GM19328 (cell line): ENCODE measurements around the gene TULP4.
"Not testable (repeated sequence)": the region's sequence is repeated elsewhere in the genome, so short reads cannot be mapped to it uniquely, and the experiment has no call there.

Source experiments
- ATAC-seq: cut with Tn5 transposase; IDR thresholded peaks from one replicate; pipeline ENCODE4 v1.9.1; 2021; ENCODE audit warnings: mild to moderate bottlenecking, moderate library complexity; ENCODE audit not compliant: unreplicated experiment

Gene TULP4

GRCh38 chr6:158388727-158389126 is 76.5 kb downstream of the TULP4 start:
- no peak for ATAC-seq

GRCh38 chr6:158389193-158389919 is 77.1 kb downstream of the TULP4 start:
- ATAC-seq = no peak

GRCh38 chr6:158391276-158391675 is 79.0 kb downstream of the TULP4 start:
- ATAC-seq = no peak

- not testable (repeated sequence) for ATAC-seq
Measured at GRCh38 chr6:158391977-158392376, 79.7 kb downstream of the TULP4 start.

GRCh38 chr6:158396136-158396535 is 83.9 kb downstream of the TULP4 start:
- ATAC-seq = no peak

GRCh38 chr6:158397578-158397977 is 85.3 kb downstream of the TULP4 start:
- ATAC-seq = no peak

- no peak for ATAC-seq
Measured at GRCh38 chr6:158398252-158399024, 86.2 kb downstream of the TULP4 start.

GRCh38 chr6:158399040-158399700 is 86.9 kb downstream of the TULP4 start:
- no peak for ATAC-seq

GRCh38 chr6:158402184-158402583 is 89.9 kb downstream of the TULP4 start:
- no peak for ATAC-seq

- not testable (repeated sequence) for ATAC-seq
Measured at GRCh38 chr6:158405321-158405831, 93.1 kb downstream of the TULP4 start.

GRCh38 chr6:158405933-158406332 is 93.7 kb downstream of the TULP4 start:
- no peak for ATAC-seq

- ATAC-seq = no peak
Measured at GRCh38 chr6:158406736-158407135, 94.5 kb downstream of the TULP4 start.

- no peak for ATAC-seq
Measured at GRCh38 chr6:158408013-158408412, 95.7 kb downstream of the TULP4 start.

- no peak for ATAC-seq
Measured at GRCh38 chr6:158408552-158409130, 96.4 kb downstream of the TULP4 start.

- no peak for ATAC-seq
Measured at GRCh38 chr6:158409451-158409850, 97.2 kb downstream of the TULP4 start.

- ATAC-seq = no peak
Measured at GRCh38 chr6:158410784-158411183, 98.5 kb downstream of the TULP4 start.

- no peak for ATAC-seq
Measured at GRCh38 chr6:158411998-158412397, 99.7 kb downstream of the TULP4 start.

- no peak for ATAC-seq
Measured at GRCh38 chr6:158413028-158413427, 100.8 kb downstream of the TULP4 start.

GRCh38 chr6:158413814-158414565 is 101.7 kb downstream of the TULP4 start:
- no peak for ATAC-seq

GRCh38 chr6:158414851-158415262 is 102.6 kb downstream of the TULP4 start:
- ATAC-seq = no peak
